NCI-H1417 (cell line): ENCODE data around the gene CREG2.
A peak's percentile ranks its signal among the peaks of the same experiment; 100 is the strongest.
"Not testable (repeated sequence)": the region's sequence is repeated elsewhere in the genome, so short reads cannot be mapped to it uniquely, and the experiment has no call there.

Experiments used
- DNase-seq, 3 experiments: peaks; one replicate each; lab custom pipeline; 2025; lab: John Stamatoyannopoulos, UW

CREG2 gene

DNA sequence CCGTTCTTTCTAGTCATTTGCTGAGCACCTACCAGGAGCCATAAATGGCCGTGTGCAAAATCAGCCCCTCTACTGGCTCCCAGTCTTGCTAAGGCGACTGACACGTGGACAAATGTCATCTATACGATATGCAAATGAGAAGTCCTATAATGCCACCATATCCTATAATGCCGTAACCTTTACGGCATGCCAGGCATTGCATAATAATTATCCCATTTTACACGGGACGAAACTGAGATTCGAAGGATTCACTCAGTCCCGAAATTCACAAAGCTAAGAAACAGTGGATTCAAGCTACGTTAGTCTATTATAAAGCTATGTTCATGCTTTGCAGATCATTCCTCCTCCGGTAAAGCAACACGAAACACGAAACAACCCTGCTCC is 44.7 kb downstream of the CREG2 start:
- DNase-seq = no peak

DNA sequence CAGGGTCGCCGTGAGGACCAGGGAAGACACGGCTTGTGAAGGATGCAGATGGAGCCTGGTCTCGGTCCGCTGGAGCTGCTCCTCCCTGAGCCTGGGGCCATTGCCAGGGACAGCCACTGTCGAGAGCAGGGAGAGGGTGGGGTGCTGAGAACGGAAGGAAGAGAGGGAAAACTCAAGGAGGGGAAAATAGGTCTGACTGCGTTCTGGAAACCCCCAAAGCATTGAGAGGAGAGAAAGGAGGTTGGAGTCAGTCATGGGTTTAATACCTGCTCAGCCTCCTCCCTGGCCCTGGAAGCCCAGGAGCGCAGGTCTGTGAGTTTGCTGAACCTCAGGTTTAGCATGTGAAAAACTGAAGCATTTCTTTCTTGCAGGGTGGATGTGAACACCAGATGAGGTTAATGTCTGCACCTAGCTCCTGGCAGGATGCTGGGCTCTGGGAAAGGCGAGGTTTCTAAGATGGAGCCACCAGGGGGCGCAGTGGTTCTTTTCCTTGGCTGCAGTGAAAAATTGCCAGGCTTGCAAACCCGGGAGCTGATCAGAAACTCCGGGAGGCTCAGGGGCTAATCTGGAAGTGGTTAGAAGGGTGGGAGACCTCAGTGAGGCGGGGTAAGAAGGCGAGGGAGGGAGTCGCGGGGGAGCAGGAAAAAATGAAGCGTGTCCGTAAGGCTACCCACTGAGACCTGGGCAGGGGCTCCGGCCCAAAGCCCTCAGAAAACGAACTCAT is 45.2 kb downstream of the CREG2 start:
- peak; percentile 37 to 73 (median 48) for DNase-seq

DNA sequence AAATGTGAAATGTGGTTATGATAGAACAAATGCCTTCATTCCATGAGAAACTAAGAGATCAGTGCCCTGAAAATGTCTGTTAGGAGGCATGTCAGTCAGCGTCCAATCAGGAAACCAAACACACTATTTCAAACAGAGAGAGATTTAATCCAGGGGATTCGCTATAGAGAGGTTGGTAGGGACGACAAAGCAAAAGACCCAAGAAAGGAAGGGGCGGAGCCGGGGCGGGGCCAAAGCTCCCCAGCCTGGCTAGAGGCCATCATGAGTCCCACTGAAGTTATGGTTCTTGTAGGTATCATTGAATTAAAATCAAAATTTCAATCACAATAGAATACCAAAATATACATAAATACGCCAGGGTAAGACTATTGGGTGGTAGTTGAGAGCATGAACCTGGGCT is 45.9 kb downstream of the CREG2 start:
- no peak for DNase-seq

DNA sequence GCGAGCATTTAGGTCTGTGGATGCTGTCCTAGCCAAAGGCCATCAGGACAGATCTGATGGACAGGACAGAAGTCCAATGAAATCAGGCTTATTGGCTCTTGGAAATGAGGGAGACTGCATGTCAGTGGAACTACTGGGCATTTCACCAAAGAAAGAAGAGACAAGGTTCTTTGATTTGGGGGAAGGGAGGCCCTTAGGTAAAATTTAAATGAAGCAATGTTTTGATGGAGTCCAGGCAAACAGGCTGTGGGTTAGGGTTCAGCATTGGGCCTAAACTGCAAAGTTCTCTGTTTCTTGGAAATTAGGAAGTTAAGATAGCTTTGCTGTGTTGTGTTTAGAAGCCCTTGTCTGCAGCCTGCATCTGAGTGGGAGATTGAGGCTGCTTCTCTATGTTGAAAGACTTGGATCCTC is 47.2 kb downstream of the CREG2 start:
- DNase-seq = no peak

DNA sequence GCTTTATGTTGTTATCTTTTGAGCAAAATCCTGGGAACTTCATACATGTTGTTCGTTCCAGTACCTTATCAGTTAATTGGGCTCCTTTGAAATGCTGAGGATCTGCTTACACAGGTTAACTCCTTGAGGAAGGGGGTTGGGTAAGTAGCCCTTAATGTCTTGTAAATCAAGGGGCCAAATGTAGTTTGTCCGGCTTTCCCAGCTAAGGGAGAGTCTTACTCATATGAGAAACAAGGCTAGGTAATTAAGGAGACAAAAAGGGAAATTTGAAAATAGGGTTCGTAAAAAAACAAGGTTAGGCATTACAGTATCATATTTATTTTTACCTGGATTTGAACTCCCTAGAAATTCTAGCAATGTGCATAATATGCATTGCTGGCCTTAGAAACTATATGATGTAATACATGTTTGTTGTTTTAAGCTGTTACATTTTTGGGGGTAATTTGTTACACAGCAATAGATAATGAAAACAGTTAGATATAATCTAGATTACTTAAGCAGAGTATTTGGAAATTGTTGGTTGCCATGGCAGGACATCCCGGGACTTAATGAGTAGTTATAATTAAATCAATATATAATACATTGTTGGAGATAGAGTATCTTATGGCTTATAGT is 47.9 kb downstream of the CREG2 start:
- no peak for DNase-seq

DNA sequence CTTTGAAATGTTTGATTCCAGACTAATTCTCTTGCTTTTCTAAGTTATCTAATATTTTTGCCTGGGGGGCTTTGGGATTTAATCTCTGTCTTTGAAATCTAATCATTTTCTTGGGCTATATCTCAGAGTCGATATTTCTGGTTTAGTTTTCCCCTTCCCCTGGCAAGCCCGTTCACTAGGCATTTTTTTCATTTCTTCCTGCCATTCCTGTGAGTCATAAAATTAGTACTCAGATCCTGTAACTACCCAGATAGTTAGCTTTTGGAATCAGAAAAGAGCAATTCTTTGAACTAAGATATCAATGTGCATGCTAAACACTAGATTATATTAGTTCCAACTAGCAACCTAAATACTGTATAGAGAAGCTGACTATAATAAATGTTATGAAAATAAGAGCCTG is 49.4 kb downstream of the CREG2 start:
- DNase-seq = no peak

DNA sequence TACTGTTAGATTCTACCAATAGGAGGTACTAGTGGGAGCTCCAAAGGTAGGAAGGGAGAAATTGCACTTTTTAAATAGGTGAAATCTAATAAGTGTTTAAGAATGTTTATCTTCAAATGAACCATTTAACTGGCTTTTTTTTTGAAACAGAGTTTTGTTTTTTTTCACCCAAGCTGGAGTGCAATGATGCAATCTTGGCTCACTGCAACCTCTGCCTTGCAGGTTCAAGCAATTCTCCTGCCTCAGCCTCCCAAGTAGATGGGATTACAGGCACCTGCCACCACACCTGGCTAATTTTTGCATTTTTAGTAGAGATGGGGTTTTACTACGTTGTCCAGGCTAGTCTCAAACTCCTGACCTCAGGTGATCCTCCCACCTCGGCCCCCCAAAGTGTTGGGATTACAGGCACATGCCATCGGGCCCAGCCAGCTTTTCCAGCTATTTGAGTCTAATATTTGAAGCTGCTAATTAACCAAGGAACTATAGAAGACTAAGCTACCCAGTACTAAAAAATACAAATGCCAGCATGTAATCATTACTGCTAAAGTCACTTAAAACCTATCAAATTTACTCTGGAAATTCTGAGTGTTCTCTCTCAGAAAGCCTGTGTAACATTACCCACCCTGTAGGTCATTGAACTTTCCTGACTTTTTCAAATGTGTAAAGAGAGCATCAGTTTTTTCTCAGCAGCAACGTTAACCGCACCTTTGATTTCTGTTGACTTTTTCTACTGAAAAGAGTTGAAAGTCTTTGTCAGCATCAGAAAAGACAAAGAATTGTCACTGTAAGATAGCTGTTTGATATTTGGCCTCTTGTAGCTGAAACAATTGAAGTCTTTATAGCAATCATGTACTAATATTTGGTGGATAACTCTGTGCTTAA is 54.2 kb downstream of the CREG2 start:
- DNase-seq = no peak

DNA sequence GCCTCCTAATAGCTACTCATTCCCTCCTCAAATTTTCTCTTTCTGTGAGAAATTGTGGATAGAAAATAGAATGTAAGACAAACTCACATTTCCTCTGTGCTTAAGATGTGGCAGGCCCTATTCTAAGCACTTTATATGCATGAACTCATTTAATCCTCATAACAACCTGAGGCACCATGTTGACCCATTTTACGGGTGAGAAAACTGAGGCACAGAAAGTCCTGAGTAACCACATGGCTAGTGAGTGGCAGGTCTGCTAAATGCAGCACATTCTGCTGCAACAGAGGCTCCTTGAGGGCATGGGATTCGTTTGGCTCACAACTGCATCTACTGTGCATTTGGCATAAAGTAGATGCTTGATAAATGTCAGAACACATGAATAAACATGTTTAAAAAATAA is 56.1 kb downstream of the CREG2 start:
- no peak for DNase-seq

DNA sequence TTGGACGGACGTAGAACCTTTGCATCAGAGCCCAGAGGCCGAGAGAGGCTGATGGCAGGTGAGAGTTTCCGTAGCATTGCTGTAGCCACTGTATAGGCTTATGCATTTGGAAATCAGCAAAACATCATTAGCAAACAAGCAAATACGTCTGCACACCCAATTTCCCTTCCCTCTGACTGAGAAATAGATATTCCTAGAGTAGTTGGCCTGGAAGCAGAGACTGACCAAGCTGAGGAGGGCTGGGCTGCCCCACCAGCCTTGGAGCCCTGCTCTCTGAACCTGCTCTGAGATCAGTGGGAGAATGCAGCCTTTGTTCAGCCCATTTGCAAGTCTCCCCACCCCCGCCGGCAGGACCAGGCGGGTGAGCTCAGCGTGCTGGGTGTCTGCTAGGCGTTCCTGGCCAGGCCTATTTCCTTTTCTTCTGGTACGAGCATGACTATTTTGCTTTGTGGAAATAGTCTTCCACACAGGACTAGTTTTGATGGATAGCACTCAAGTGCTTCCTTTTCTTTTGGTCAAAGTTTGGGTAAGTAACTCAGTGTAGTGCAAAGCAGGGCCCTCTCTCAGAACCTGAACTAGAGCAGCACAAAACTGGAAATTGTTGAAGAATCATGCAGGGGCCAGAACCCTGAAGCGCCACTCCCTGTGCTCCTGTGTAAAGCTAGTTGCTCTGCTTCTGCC is 56.9 kb downstream of the CREG2 start:
- DNase-seq = no peak

DNA sequence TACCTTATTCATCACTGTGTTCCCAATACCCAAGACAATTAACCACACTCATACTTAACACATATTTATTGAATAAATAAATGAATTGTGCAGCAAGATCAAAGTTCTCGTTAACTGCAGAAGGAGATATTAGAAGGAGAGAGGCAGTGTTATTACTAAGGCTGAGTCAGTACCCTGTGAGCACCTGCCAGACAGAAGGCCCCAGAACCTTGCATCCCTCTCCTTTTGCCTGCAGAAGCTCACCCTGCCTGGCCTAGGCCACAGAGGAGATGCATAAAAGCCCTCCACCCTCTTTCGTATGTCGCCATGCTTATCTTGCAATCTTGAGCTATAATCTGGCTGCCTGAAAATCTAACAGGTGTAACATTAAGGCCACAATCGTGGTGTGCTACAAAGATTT is 58.3 kb downstream of the CREG2 start:
- DNase-seq = no peak

DNA sequence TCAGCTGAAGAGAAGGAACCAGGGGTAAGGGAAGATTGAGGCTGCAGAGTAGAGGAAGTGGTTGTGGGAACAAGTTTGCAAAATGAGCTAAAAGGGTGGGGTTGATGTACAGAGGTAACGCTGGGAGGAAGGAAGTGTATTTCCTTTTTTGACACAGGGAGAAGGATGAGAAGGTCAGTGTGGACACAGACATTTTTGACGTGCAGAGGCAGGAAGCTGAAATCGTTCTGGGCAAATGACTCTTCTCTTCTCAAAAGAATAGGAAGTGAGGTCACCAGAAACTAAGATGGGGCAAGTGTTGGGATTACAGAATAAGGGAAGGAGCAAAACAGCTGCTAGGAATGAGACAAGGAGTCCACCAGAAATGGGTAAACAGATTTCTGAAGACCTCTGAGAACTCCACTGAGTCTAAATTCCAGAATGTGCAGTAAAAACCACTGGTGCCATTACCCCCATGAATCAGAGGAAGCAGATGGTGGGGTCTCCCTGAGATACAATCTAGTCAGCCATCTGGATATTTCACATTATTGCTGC is 58.8 kb downstream of the CREG2 start:
- DNase-seq = no peak

DNA sequence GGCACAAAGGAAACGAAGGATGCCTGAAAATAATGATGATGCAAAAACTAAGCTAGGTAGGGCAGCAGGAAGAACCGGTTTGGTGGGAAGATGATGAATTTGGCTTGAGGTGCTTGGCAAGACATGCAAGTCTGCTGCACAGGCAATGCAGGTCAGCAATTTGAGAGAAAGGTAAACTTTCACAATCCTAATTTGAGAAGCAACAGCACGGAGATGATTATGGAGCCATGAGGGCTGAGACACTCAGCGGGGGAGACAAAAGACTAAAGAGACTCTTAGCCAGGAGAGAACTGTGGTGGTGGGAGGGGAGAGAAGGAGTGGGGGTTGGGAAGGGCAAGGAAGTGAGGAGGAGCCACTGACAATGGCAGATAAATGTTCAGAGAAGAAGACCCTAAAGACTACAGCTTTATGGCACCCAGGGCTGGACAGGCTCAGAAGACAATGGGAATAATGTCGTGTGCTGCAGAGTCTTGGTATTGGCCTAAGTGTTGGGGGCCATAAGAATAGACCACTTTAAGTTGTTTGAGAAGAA is 59.4 kb downstream of the CREG2 start:
- DNase-seq = peak in 2 of 3 experiments; percentile 24 to 72

DNA sequence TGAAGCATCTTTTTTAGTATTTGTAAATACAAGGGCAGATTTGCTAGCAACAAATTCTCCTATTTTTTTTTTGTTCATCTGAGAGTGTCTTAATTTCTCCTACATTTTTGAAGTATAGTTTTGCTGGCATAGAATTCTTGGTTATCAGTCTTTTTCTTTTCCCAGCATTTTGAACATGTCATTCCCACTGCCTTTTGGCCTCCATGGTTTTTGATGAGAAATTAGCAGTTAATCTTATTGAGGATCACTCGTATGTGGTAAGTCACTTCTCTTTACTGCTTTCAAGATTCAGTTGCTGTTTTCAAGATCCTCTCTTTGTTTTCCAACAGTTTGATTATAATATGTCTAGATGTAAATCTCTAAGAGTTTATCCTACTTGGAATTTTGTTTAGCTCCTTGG is 61.9 kb downstream of the CREG2 start:
- DNase-seq = no peak

DNA sequence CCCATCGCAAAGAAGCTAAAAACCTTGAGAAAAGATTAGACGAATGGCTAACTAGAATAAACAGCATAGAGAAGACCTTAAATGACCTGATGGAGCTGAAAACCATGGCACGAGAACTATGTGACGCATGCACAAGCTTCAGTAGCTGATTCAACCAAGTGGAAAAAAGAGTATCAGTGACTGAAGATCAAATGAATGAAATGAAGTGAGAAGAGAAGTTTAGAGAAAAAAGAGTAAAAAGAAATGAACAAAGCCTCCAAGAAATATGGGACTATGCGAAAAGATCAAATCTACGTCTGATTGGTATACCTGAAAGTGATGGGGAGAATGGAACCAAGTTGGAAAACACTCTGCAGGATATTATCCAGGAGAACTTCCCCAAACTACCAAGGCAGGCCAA is 70.7 kb downstream of the CREG2 start:
- not testable (repeated sequence) for DNase-seq

DNA sequence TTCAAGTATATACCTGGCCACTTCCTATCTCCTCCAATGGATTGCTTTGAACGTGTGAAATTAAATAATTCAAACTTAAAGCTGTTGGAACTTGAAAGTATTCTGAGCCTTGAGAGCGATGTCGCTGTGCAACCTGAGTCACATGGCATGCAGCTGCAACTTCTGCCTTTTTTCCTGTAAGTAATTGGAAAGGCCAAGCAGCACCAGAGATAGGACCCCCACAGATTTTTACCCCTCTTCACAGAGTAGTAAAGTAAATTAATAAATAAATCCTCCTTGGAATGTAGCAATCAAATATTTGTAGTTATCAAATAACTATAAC is 75.6 kb downstream of the CREG2 start:
- DNase-seq = no peak

DNA sequence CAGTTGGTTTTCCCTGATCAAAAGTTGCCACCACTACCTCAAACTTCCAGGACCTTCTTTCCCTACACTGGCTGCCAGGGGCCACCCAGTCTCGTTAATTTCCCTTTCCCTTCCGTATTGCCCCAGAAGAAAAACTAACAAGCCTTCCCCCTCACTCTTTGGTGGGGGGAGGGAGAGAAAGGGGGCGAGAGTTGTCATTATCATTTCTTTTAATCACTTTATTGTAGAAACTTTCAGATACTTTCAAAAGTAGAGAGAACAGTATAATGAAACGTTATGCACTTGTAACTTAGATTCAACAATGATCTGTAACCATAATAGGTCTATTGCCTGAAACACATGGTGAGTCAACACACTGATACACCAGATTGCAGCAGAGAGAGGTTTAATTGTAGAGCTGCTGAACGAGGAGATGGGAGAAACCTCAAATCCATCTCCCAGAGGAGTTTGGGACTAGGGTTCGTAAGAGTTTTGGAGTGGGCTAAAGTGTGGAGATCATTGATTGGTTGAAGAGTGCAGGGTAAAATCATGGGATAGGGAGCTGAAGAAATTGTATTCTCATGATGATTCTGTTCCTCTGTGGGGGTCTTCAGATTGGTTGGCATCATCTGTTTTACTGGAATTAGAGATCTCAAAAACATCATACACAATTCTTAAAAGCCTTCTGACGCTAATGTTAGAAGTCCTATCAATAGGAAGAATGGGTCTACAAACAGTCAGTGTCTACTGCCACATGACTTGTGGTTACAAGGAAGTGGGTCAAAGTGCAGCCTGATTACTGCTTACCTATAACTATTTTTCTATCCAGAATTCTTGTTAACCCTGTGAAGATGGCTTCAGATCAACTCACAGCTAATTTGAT is 76.2 kb downstream of the CREG2 start:
- no peak for DNase-seq

DNA sequence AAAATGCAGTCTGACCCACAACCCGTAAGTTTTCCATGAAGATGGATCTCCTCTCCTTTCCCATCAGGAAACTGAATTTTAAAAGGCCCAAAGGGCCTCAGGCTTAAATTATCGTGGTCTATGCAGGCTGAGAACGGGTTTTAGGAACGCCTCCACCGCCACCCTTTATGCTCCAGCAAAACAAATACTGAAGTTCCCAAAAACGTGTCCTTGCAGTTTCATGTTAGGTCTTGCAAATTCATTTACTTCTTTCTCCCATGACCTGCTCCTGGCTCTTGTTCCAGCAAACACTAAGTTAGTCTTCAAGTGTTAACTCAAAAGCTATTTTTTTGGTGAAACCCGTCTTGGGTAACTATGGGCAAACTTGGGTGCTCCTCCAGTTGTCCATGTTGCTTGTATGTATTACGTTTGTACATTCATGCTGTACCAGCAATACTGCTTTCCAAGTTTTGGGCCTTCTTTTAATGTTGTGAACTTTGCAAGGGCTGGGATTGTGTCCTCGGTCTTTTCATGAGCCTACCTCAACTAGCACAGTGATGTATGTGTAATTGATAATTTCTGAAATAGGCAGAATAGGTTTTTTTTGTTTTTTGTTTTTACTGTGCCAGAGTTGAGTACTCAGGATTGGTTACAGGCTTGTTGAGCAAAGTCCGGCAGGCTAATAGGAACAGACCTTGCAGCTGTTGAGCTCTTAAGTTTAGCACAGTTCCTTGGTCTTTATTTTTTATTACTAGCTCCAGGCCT is 77.0 kb downstream of the CREG2 start:
- no peak for DNase-seq

DNA sequence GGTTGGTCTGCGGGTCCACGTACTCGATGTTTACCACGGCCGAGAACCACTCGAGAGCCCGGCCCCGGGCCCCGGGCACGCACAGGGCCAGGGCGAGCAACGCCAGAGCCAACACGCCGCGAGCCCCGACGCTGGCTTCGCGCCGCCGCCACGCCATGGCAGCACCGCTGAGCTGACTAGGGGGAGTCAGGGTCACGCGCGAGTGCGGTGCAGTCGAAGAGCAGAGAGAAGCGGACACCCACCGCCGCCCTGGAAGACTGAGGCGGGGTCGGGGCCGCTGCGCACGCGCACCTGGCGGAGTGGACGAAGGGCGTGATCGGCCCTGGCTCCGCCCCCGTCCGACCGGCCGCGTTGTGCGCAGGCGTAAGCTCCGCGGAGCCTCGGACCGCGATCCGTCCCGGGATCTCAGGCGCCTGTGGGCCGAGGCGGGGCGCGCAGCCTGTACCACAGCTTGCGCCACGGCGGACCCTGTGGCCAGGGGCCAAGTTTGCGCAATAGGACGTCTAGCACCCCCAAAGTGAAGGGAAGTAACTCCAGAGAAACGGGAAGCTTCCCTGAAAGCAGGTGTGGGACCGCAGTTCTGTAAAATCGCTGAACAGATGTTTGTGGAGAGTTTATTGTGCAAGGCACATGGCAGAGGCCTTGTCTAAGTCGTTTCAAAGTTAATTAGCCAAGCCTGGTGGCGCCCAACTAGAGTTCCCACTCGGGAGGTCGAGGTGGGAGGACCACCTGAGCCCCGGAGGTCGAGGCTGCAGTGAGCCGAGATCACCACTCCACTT is 78.7 kb downstream of the CREG2 start, which contains the start of gene RNF149:
Gene RNF149 (minus strand): TSS at position 270 of the 779 bp plus-strand sequence. CDS start 113 bp downstream, at position 157.
- peak; percentile 70 to 92 (median 88) for DNase-seq

DNA sequence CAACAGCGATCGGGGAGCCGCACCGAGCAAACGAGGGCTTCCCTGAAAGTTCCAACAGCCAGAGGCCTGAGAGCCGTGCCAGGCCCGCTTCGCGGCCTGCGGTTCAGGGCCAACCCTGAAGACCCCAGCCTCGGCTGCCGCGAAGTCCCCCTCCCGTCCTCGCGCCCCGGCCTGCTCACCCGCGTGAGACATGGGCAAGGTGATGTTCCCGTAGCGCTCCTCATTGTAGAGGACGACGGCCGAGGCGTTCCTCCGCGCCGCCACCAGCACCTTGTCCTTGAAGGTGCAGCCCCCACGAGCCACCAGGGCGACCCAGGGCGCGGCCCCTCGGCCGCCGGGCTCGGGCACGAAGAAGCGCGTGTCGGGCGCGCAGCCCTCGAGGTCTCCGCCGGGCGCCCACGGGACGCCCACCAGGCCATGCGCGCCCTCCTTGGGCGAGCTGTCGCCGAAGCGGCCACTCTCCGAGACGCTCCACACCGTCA is 79.3 kb downstream of the CREG2 start:
- DNase-seq = peak in 2 of 3 experiments; percentile 65 to 78
